Hematopoietic multipotent progenitor cell treated with erythropoietin and hydrocortisone succinate and interleukin-3 and kit ligand, for 4 days (in vitro differentiated cells): ENCODE results near the gene FGF14.
A peak's percentile ranks its signal among the peaks of the same experiment; 100 is the strongest.

ENCODE experiments used
- DNase-seq: peaks from one replicate; pipeline ENCODE4 v3.0.0-alpha.2; 2015

The FGF14 gene

GRCh38 chr13:101757446-101758039 is 644.3 kb downstream of the FGF14 start:
- DNase-seq: peak; percentile 64

DNA sequence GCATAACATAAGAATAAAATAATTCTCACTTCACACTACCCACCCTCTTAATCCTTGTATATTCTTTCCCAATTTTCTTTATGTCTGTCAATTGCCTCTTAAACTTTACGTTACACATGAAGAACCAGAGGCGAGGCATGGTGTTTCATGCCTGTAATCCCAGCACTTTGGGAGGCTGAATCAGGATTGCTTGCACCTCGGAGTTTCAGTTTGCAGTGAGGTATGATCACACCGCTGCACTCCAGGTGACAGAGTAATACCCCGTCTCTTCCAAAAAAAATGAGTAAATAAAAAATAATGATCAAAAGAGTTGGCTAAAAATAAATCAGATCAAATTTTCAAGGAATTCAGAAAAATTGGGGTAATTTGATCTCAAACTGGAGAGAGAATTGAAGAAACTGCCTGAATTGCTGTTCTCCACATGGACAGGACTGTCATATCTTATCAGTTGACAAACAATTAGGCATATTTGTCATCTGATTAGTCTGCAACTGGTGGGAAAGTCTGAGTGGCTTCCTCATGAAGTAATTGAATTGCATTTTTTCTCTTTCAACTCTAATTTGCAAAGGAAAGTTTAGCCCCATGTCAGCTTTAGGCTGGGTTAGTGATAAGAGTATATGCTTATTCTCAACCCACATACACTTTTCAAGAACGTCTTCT is 646.5 kb downstream of the FGF14 start:
- no peak for DNase-seq

- no peak for DNase-seq
Observed at GRCh38 chr13:101752432-101752831, 649.4 kb downstream of the FGF14 start.

DNA sequence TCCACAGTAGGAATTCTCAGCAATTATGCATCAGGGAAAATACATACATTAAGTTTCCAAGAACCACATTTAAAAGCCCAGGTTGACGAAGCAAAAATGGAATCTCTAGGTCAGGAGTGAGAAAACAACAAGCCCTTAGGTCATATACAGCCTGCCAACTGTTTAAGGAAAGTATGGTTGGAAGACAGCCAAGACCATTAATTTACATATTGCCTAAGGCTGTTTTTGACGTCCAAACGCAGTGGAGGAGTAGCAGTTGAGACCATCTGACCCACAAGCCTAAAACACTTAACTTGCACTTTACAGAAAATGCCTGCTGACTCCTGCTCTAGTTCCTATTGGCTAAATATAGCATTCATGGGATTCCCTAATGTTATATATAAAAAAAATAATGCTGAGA is 650.4 kb downstream of the FGF14 start:
- DNase-seq: peak; percentile 37

DNA sequence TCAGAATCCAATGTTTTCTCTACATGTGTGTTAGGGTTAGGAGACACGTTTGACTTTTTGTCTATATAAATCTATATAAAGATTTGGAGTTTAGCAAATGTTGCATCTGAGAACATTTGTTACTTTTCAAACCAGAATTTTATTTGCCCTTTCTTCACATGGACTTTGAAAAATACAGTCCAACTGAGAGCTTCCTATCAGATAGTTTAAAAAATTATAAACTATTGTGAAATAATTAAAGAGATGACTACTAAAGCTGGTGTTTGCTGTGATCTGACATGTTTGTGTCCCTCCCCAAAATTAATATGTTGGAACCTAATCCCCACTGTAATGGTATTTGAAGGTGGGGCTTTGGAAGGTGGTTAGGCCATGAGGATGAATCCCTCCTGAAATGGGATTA is 652.3 kb downstream of the FGF14 start:
- DNase-seq: no peak

GRCh38 chr13:101747039-101747438 is 654.8 kb downstream of the FGF14 start:
- no peak for DNase-seq

DNA sequence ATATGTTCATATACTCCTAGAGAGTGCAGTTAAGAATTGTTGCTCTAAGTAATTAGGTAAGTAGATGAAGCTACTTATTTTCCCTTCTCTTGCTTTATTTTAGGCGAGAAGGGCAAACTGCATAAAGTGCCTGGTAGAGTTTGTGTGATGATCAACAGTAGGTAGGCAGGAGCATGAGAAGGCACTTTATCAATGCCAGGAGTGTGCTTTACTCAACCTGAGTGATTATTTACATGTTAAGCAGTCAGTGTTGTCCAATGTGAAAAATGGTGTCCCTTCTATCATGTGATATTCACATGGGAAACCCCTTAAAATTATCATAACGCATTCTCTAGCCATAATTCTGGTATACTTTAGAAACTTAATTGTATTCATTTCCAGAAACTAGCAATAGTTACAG is 655.3 kb downstream of the FGF14 start:
- DNase-seq: no peak

DNA sequence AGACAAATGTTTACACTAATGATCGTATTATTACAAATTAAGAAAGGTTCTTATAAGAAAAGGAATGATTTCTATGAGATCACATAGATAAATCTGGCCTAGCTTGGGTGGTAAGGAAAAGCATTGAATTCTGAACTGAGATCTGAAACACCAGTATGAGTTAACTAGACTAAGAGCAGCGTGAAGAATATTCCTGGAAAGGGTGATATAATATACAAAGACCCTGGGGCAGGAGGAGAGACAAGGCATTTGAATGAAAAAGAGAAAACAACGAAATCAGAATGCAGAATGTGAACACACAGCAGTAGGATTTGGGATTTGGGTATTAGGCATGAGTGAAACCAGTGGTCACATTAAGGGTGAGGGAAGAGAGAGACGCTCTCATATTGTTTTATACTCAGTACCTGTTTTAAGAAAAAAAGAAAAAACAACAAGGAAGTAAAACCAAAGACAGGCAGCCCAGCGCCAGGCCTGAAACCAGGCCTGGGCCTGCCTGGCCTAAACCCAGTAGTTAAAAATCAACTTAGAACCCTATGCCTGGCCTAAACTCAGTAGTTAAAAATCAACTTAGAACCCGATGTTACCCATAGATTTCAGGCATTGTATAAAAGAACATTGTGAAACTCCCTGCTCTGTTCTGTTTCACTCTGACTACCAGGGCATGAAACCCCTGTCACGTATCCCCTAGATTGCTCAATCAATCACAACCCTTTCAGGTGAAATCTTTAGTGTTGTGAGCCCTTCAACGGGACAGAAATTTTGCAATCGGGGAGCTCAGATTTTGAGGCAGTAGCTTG is 662.3 kb downstream of the FGF14 start:
- DNase-seq: no peak

DNA sequence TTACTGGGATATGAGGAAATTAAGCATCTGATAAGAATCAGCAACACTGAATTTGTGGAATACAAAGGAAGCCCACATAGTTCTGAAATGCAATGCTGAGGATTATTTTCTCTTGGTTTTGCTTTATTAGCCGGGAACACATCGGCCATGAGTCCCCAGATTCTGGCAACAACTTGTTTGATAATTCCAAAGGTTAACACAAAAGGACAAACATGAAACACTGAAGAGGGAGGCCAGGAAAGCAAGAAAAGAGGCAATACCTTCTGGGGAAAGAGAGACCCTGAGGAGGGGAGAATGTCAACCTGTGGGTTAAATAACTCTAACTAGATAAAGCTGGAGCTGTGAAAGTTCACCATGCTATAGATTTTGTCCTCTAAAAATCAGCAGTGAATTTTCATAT is 663.5 kb downstream of the FGF14 start:
- no peak for DNase-seq

DNA sequence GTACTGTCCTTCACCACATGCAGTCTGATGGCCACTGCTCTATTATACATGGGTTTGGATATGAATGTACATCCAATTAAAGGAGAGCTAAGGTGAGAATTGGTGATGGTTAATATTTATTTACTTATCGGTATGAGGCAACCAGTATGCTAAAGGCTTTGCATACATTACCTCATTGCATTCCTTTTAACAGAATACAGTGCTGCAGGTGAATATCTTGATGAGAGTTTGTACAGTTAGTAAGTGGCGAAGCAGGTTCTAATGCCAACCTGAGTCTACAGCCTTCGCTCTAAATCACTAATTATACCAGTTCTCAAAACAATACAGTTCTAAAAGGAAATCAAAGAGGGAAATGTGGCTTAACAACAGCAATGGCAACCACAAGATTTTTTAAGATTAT is 665.3 kb downstream of the FGF14 start:
- DNase-seq: no peak

- DNase-seq: no peak
Observed at GRCh38 chr13:101730420-101731000, 671.3 kb downstream of the FGF14 start.

DNA sequence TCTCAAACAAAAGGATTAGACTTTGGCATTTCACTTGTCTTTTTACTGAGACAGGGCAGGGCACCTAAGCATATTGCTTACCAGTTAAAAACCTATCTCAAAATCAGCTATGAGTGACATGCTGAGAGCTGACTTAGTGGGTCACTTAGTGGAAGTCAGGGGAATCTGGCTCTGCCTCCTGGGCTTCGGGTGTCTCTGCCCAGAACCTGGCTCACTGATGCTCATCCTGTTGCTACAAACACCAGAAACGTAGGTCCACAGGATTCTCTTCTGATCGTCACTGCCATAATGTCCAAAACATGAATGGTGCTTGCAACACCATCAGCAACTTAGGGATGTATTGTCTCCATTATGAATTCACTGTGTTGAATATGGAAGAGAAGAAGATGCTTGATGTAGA is 673.2 kb downstream of the FGF14 start:
- no peak for DNase-seq

GRCh38 chr13:101728021-101728420 is 673.8 kb downstream of the FGF14 start:
- no peak for DNase-seq

DNA sequence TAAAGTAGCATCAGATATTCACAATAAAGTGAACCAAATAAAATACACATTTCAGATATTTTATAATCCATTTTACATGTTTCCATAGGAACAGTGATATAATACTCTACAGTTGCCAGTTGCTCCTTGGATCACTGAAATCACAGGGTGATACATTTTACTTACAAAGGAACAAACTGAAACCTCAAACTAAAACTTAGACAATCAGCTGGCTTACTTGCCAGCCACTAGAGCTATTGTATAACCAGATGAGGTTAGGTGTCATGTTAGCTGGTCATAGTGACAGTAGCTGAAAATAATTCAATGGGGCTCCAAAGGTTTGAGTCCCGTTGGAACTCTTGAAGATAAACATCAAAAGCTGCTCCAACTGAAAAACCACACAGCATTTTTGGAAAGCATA is 674.7 kb downstream of the FGF14 start:
- no peak for DNase-seq

- no peak for DNase-seq
Observed at GRCh38 chr13:101726681-101727080, 675.2 kb downstream of the FGF14 start.

DNA sequence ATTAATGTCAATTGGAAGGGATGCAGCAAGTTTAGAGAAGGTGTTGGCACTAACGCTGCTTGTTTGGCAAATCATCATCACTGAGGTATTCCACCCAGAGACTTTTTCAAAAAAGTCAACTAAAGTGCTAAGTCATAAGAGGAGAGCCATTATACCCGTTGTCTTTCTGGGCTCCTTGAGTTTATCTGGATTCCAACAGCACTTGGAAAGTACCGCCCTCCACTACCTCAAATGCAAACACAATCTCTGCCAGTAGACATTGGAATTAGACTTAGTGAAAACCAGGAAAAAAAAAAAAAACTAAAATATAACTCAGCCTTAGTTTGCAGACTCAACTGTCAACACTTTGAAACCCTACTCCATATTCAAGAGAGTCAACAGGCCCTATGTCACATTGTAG is 683.4 kb downstream of the FGF14 start:
- DNase-seq: no peak

DNA sequence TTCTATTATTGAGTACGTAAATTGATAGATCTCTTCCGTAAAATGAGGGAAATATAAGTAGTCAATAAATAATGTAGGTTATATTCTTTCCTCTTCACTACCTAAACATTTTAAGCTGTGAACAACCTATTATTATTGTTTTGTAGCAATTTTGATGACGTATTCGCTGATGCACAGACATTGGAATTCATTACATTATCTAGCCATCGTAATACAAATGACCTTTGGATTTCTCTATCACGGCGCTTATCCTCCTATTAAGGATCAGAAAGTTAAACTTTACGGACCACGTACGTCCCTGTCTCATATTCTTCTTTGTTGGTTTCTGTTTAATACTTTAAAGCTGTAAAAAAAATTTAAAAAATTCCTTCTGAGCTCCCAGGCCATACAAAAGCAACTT is 684.5 kb downstream of the FGF14 start:
- DNase-seq: no peak

DNA sequence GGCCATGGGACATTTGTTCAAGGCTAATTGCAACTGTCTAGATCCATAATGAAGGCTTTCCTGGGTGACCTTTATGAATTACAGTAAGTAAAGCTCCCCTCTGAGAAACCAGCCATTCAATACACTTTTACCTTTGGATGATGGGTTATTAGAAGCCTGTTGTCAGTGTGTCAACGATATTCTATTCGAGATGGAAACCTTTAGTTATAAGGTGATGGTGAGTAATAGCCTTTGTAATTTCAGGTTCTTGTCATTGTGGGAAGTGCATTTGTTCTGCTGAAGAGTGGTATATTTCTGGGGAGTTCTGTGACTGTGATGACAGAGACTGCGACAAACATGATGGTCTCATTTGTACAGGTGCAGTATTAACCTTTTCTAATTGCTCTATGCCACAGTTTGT is 687.7 kb downstream of the FGF14 start:
- DNase-seq: no peak

- no peak for DNase-seq
Observed at GRCh38 chr13:101712026-101712348, 689.9 kb downstream of the FGF14 start.

DNA sequence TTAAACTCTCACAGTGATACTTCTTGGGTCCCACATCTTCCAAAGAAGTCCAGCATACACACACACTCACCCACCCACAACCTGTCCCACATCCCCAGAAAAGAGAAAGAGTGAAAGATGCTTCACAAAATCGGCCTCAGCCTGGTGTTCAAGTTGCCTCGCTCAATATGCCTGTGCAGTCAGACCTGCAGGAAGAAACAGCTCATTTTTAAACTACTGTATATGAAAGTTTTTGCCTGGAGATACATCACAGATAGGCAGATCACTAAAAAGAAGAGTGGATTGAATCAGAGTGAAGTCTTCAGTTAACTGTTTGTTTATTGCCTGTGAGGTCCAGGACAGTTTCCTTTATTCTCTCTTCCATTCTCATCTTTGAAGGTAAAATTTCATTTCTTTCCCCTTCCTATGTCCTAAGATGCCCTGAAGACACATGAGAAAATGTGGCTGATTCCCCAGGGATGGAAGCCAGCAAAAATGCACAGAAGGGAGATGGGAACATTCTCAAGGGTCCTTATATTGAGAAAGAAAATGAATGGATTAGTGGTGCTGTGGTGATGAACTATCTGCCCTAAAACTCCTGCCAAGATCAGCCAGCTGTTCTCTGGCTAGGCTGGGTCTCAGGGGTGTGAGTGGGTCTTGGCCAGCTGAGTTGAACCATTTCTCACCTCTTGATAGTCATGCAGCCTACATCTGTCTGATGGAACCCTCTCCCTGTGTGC is 690.4 kb downstream of the FGF14 start:
- DNase-seq: no peak

DNA sequence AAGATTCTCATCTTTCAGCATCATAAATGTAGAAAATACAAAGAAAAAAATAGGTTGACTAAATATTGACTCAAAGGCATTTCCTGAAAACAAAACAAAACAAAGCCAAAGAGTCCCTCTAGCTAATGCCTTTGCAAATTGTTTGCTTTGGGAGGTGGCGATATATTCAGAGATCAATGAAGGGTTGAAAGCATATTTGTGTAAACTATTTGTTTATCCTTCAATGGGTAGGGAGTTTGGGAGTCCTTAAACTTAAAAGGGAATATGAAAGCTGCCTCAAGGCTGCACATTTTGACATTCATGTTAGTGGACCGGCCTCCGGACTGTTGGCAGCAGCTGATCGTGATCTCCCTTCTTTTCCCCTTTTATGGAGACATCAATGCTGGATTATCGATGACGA is 691.9 kb downstream of the FGF14 start:
- no peak for DNase-seq

- no peak for DNase-seq
Observed at GRCh38 chr13:101708115-101708514, 693.7 kb downstream of the FGF14 start.

- no peak for DNase-seq
Observed at GRCh38 chr13:101707659-101708058, 694.2 kb downstream of the FGF14 start.
